ENCODE results near the gene IL12RB1.

- TF ChIP-seq, protein P1, sequence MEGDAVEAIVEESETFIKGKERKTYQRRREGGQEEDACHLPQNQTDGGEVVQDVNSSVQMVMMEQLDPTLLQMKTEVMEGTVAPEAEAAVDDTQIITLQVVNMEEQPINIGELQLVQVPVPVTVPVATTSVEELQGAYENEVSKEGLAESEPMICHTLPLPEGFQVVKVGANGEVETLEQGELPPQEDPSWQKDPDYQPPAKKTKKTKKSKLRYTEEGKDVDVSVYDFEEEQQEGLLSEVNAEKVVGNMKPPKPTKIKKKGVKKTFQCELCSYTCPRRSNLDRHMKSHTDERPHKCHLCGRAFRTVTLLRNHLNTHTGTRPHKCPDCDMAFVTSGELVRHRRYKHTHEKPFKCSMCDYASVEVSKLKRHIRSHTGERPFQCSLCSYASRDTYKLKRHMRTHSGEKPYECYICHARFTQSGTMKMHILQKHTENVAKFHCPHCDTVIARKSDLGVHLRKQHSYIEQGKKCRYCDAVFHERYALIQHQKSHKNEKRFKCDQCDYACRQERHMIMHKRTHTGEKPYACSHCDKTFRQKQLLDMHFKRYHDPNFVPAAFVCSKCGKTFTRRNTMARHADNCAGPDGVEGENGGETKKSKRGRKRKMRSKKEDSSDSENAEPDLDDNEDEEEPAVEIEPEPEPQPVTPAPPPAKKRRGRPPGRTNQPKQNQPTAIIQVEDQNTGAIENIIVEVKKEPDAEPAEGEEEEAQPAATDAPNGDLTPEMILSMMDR (IDR thresholded peaks at IDR 0.05): no peak
- TF ChIP-seq POLR2A (IDR thresholded peaks at IDR 0.05): no peak
These were observed 42.1 kb upstream of the IL12RB1 start for GRCh38 chr19:18128805-18129204.
